Measurements from ENCODE around the gene SPTSSB. TPM values are rescaled to one million over a fixed set of nuclear protein-coding genes. Genes with fewer than 3 reads are reported as not detected.

SPTSSB gene
- total RNA-seq, 1 donor from 2014 or later = 0.50 TPM

GRCh38 chr3:161345023-161345422 lies 26.3 kb downstream of the SPTSSB start:
- H3K36me3 Mint-ChIP-seq (ENCODE audit: low read depth, unreplicated experiment) = no peaks in the 10 kb centered on the region
- no peaks in the 10 kb centered on the region for H3K27me3 ChIP-seq (ENCODE audit: insufficient read depth, low read length)
- H2AFZ ChIP-seq (ENCODE audit: low read depth, low read length) = no peak overlapping the region
- H3K4me1 ChIP-seq (ENCODE audit: insufficient read depth, low read length) = peaks cover 20% of the 10 kb centered on the region
- H3K27ac ChIP-seq (ENCODE audit: low read depth, low read length) = no peak overlapping the region
- no peak overlapping the region for H3K27ac Mint-ChIP-seq (ENCODE audit: unreplicated experiment)
- no peak overlapping the region for H3K9ac ChIP-seq (ENCODE audit: low read length)
- H3K9me3 ChIP-seq (ENCODE audit: insufficient read depth, low read depth, low read length) = no peaks in the 10 kb centered on the region
- DNase-seq (ENCODE audit: low read depth) (no peak), FAIRE-seq (no peak)
- TF ChIP-seq EZH2 (IDR thresholded peaks at IDR 0.05; ENCODE audit: insufficient read depth, low read length) = no peak
- no peak for TF ChIP-seq CTCF (IDR thresholded peaks at IDR 0.05; ENCODE audit: insufficient read depth, low read depth, low read length)
- no peaks in the 10 kb centered on the region for H3K36me3 ChIP-seq (ENCODE audit: insufficient read depth, low read length)
- no peak overlapping the region for H3K4me3 Mint-ChIP-seq (ENCODE audit: unreplicated experiment)
- no peaks in the 10 kb centered on the region for H3K9me3 Mint-ChIP-seq (ENCODE audit: unreplicated experiment)
- H3K4me2 ChIP-seq (ENCODE audit: low read length) = no peak overlapping the region
- H3K27me3 Mint-ChIP-seq (ENCODE audit: low read depth, unreplicated experiment) = no peaks in the 10 kb centered on the region
- no peaks in the 10 kb centered on the region for H3K79me2 ChIP-seq (ENCODE audit: insufficient read depth, low read length)
- no peak overlapping the region for H3K4me3 ChIP-seq (ENCODE audit: insufficient read depth, low read depth, low read length)
- peaks cover 26% of the 10 kb centered on the region for H3K4me1 Mint-ChIP-seq (ENCODE audit: low read depth, unreplicated experiment)
- no peaks in the 10 kb centered on the region for H4K20me1 ChIP-seq (ENCODE audit: insufficient read depth, low read length)

DNA sequence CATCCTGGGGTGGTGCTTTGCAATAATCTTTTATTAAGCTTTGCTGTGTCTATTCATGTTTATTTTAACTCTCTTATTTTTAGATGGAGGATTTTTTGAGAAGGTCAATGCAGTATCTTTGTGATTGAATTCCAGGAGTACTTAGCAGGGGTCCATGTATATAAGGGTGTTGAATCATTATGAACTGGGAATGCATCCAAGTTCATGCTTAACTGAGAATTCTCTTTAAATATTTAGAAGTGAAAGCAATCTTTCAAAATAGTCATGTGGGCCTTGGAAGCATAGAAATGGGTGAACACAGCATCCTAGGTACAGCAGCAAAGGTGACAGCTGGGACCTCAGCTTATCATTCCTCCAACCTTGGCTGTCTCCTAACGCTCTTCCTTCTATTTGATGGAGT lies 27.3 kb downstream of the SPTSSB start:
- H3K4me3 ChIP-seq (ENCODE audit: insufficient read depth, low read depth, low read length) = no peak overlapping the region
- H3K9me3 ChIP-seq (ENCODE audit: insufficient read depth, low read depth, low read length) = no peaks in the 10 kb centered on the region
- H3K79me2 ChIP-seq (ENCODE audit: insufficient read depth, low read length) = no peaks in the 10 kb centered on the region
- Mint-ChIP-seq H3K9me3 (ENCODE audit: unreplicated experiment) (no peaks in the 10 kb centered on the region), H3K4me3 (ENCODE audit: unreplicated experiment) (no peak overlapping the region), H3K27ac (ENCODE audit: unreplicated experiment) (no peak overlapping the region), H3K27me3 (ENCODE audit: low read depth, unreplicated experiment) (no peaks in the 10 kb centered on the region), H3K36me3 (ENCODE audit: low read depth, unreplicated experiment) (no peaks in the 10 kb centered on the region), H3K4me1 (ENCODE audit: low read depth, unreplicated experiment) (peaks cover 19% of the 10 kb centered on the region)
- H2AFZ ChIP-seq (ENCODE audit: low read depth, low read length) = no peak overlapping the region
- TF ChIP-seq CTCF (IDR thresholded peaks at IDR 0.05; ENCODE audit: insufficient read depth, low read depth, low read length) = no peak
- TF ChIP-seq EZH2 (IDR thresholded peaks at IDR 0.05; ENCODE audit: insufficient read depth, low read length) = no peak
- no peak overlapping the region for H3K27ac ChIP-seq (ENCODE audit: low read depth, low read length)
- H3K27me3 ChIP-seq (ENCODE audit: insufficient read depth, low read length) = no peaks in the 10 kb centered on the region
- no peak overlapping the region for H3K9ac ChIP-seq (ENCODE audit: low read length)
- H3K36me3 ChIP-seq (ENCODE audit: insufficient read depth, low read length) = no peaks in the 10 kb centered on the region
- peak; percentile 32 for DNase-seq (ENCODE audit: low read depth)
- no peak overlapping the region for H3K4me2 ChIP-seq (ENCODE audit: low read length)
- H4K20me1 ChIP-seq (ENCODE audit: insufficient read depth, low read length) = no peaks in the 10 kb centered on the region
- no peak for FAIRE-seq
- H3K4me1 ChIP-seq (ENCODE audit: insufficient read depth, low read length) = peaks cover 10% of the 10 kb centered on the region

- H3K27ac Mint-ChIP-seq (ENCODE audit: unreplicated experiment) = no peak overlapping the region
- H3K4me3 Mint-ChIP-seq (ENCODE audit: unreplicated experiment) = no peak overlapping the region
These were observed 27.8 kb downstream of the SPTSSB start for GRCh38 chr3:161343540-161343939.

More at GRCh38 chr3:161343540-161343939, 27.8 kb downstream of the SPTSSB start:
- Histone ChIP-seq H4K20me1 (ENCODE audit: insufficient read depth, low read length) (no peaks in the 10 kb centered on the region), H3K4me1 (ENCODE audit: insufficient read depth, low read length) (peaks cover 7% of the 10 kb centered on the region), H3K27ac (ENCODE audit: low read depth, low read length) (no peak overlapping the region), H3K9ac (ENCODE audit: low read length) (no peak overlapping the region), H2AFZ (ENCODE audit: low read depth, low read length) (no peak overlapping the region), H3K36me3 (ENCODE audit: insufficient read depth, low read length) (no peaks in the 10 kb centered on the region), H3K4me2 (ENCODE audit: low read length) (no peak overlapping the region), H3K27me3 (ENCODE audit: insufficient read depth, low read length) (no peaks in the 10 kb centered on the region), H3K4me3 (ENCODE audit: insufficient read depth, low read depth, low read length) (no peak overlapping the region), H3K9me3 (ENCODE audit: insufficient read depth, low read depth, low read length) (no peaks in the 10 kb centered on the region), H3K79me2 (ENCODE audit: insufficient read depth, low read length) (no peaks in the 10 kb centered on the region)
- Mint-ChIP-seq H3K27me3 (ENCODE audit: low read depth, unreplicated experiment) (no peaks in the 10 kb centered on the region), H3K36me3 (ENCODE audit: low read depth, unreplicated experiment) (no peaks in the 10 kb centered on the region), H3K4me1 (ENCODE audit: low read depth, unreplicated experiment) (peaks cover 15% of the 10 kb centered on the region), H3K9me3 (ENCODE audit: unreplicated experiment) (no peaks in the 10 kb centered on the region)
- no peak for FAIRE-seq
- TF ChIP-seq EZH2 (IDR thresholded peaks at IDR 0.05; ENCODE audit: insufficient read depth, low read length) = no peak
- no peak for TF ChIP-seq CTCF (IDR thresholded peaks at IDR 0.05; ENCODE audit: insufficient read depth, low read depth, low read length)
- no peak for DNase-seq (ENCODE audit: low read depth)
